CD14-positive monocyte (primary cell): Measurements from ENCODE around the gene AADACL4. TPM values are rescaled to one million over a fixed set of nuclear protein-coding genes. Genes with fewer than 3 reads are reported as not detected.
A peak's percentile ranks its signal among the peaks of the same experiment; 100 is the strongest.

ENCODE experiments used
- DNase-seq, 3 donors: peaks; one replicate each; pipeline ENCODE4 v3.0.0-alpha.2; 2011 to 2022
- H2AFZ ChIP-seq: 2 replicates; pipeline ENCODE4 v1.6.0; 2012; ENCODE audit warnings: mild to moderate bottlenecking, low read depth, low read length, inconsistent platforms; ENCODE audit not compliant: insufficient read depth, poor library complexity, severe bottlenecking
- H3K27ac ChIP-seq, 2 donors: 1 replicate in 1 of 2; 2 replicates in 1 of 2; pipeline ENCODE4 v1.5.1; 2012 to 2013; ENCODE audit warnings: low read length in 2 of 2, control low read depth in 1 of 2, inconsistent platforms in 1 of 2, low read depth in 1 of 2, mild to moderate bottlenecking in 1 of 2
- H3K27me3 ChIP-seq, 2 donors: one replicate each; pipeline versions ENCODE4 v1.6.0 to v1.6.1; 2011 to 2013; ENCODE audit warnings: low read length in 2 of 2; ENCODE audit not compliant: control insufficient read depth in 2 of 2, insufficient read depth in 2 of 2
- H3K36me3 ChIP-seq, 2 donors: replicated peaks in 1 of 2; 1 replicate in 1 of 2; 2 replicates in 1 of 2; pipeline versions ENCODE4 v1.5.1 to v1.6.1; 2012 to 2013; ENCODE audit warnings: low read length in 2 of 2, control low read depth in 1 of 2, inconsistent platforms in 1 of 2, mild to moderate bottlenecking in 1 of 2; ENCODE audit not compliant: insufficient read depth in 2 of 2, control insufficient read depth in 1 of 2
- H3K4me1 ChIP-seq, 2 donors: 1 replicate in 1 of 2; 2 replicates in 1 of 2; pipeline versions ENCODE4 v1.5.1 to v1.6.1; 2012 to 2013; ENCODE audit warnings: low read length in 2 of 2, control low read depth in 1 of 2, inconsistent platforms in 1 of 2, mild to moderate bottlenecking in 1 of 2, moderate library complexity in 1 of 2; ENCODE audit not compliant: insufficient read depth in 2 of 2, control insufficient read depth in 1 of 2
- H3K4me2 ChIP-seq: replicated peaks from 2 replicates; pipeline ENCODE3; 2012; ENCODE audit warnings: low read length, moderate library complexity, mild to moderate bottlenecking; ENCODE audit not compliant: poor library complexity, severe bottlenecking; ENCODE audit errors: extremely low read depth
- H3K4me3 ChIP-seq, 3 experiments: fragments of 200-600 bp in 1 of 3; sonication (generic) in 1 of 3; replicated peaks in 1 of 3; 1 replicate in 2 of 3; 2 replicates in 1 of 3; pipeline ENCODE4 v1.5.1; 2011 to 2013; ENCODE audit warnings: low read length in 3 of 3, mild to moderate bottlenecking in 3 of 3, control low read depth in 2 of 3, low read depth in 2 of 3, inconsistent platforms in 1 of 3, moderate library complexity in 1 of 3
- H3K79me2 ChIP-seq: 2 replicates; pipeline ENCODE4 v1.6.0; 2012; ENCODE audit warnings: mild to moderate bottlenecking, control low read depth, inconsistent platforms, low read length, moderate library complexity; ENCODE audit not compliant: insufficient read depth
- H3K9ac ChIP-seq: 2 replicates; pipeline ENCODE4 v1.6.0; 2017; ENCODE audit warnings: low read length, mild to moderate bottlenecking; ENCODE audit not compliant: insufficient read depth, poor library complexity, severe bottlenecking
- H3K9me3 ChIP-seq, 2 donors: replicated peaks in 1 of 2; 1 replicate in 1 of 2; 2 replicates in 1 of 2; pipeline versions ENCODE4 v1.5.1 to v1.6.1; 2012 to 2013; ENCODE audit warnings: low read length in 2 of 2, control low read depth in 1 of 2; ENCODE audit not compliant: control insufficient read depth in 1 of 2, insufficient read depth in 1 of 2
- H4K20me1 ChIP-seq: 2 replicates; pipeline ENCODE4 v1.6.0; 2012; ENCODE audit warnings: mild to moderate bottlenecking, low read length, control low read depth, moderate library complexity; ENCODE audit not compliant: insufficient read depth
- H3K27ac Mint-ChIP-seq, 7 donors: one replicate each; pipeline ENCODE4 v1.8.0; 2020; ENCODE audit warnings: mild to moderate bottlenecking in 7 of 7, mixed read lengths in 7 of 7, moderate library complexity in 6 of 7, inconsistent platforms in 2 of 7
- H3K27me3 Mint-ChIP-seq, 3 donors: one replicate each; pipeline ENCODE4 v1.8.0; 2021 to 2022; ENCODE audit warnings: low read depth in 3 of 3, mild to moderate bottlenecking in 3 of 3, mixed read lengths in 3 of 3, moderate library complexity in 3 of 3, inconsistent platforms in 1 of 3
- H3K36me3 Mint-ChIP-seq, 2 donors: one replicate each; pipeline ENCODE4 v1.8.0; 2020; ENCODE audit warnings: mixed read lengths in 2 of 2, inconsistent platforms in 1 of 2, mild to moderate bottlenecking in 1 of 2
- H3K4me1 Mint-ChIP-seq: one replicate; pipeline ENCODE4 v1.8.0; 2020; ENCODE audit warnings: mild to moderate bottlenecking, mixed read lengths
- H3K4me3 Mint-ChIP-seq, 2 donors: one replicate each; pipeline ENCODE4 v1.8.0; 2020; ENCODE audit warnings: mild to moderate bottlenecking in 2 of 2, mixed read lengths in 2 of 2, moderate library complexity in 1 of 2
- H3K9me3 Mint-ChIP-seq, 7 donors: one replicate each; pipeline ENCODE4 v1.8.0; 2020 to 2022; ENCODE audit warnings: mixed read lengths in 7 of 7, mild to moderate bottlenecking in 6 of 7, moderate library complexity in 6 of 7, inconsistent platforms in 2 of 7
- CTCF ChIP-seq: fragments of 200-600 bp; IDR thresholded peaks from one replicate; pipeline ENCODE4 v1.8.0; 2022; ENCODE audit warnings: antibody characterized with exemption, mild to moderate bottlenecking
- WGBS: methylation state at CpG from one replicate; pipeline ENCODE4 v1.1.5; 2013; ENCODE audit warnings: missing lambda C conversion rate; ENCODE audit not compliant: insufficient coverage; 5-methylcytosine and 5-hydroxymethylcytosine counted together
- intact Hi-C, 2 donors: fragments of 100-400 bp; cut with micrococcal nuclease; formaldehyde crosslinking; loops; one replicate each; pipeline versions ENCODE4 v1.15.0 to v1.15.1; 2023
- polyA plus RNA-seq, 3 donors: library from polyadenylated mRNA; depleted of rRNA in 1 of 3; unstranded in 2 of 3; stranded (reverse) in 1 of 3; fragments of 300-500 nt in 2 of 3; fragments of >200 nt in 1 of 3; fragmentation: Illumina TruSeq in 2 of 3; gene quantifications; 1 replicate in 2 of 3; 2 replicates in 1 of 3; pipeline ENCODE4 v1.2.3, GENCODE V29; 2012 to 2021

The AADACL4 gene
- polyA plus RNA-seq, 3 donors, result not detected

GRCh38 chr1:12629511-12629956 lies 14.4 kb upstream of the AADACL4 start:
- H3K4me1 ChIP-seq, result peaks cover 47 to 57% of the 10 kb centered on the region in 2 donors
- H3K27ac ChIP-seq, result no peak overlapping the region
- no peaks in the 10 kb centered on the region for H3K36me3 Mint-ChIP-seq
- H3K27me3 ChIP-seq, result no peaks in the 10 kb centered on the region
- no peak overlapping the region for H2AFZ ChIP-seq
- no peak for TF ChIP-seq CTCF
- peaks cover 0 to 5% (median 3%) of the 10 kb centered on the region in 3 donors for H3K27me3 Mint-ChIP-seq
- H3K79me2 ChIP-seq, result no peaks in the 10 kb centered on the region
- H3K9me3 ChIP-seq, result no peaks in the 10 kb centered on the region
- intact Hi-C loops, result loop anchor here in 1 of 2 donors (5.0 kb wide), 1 partner anchor 42 kb away; no protein-coding TSS in a partner anchor
- H3K27ac Mint-ChIP-seq, result no peak overlapping the region
- peaks cover 57% of the 10 kb centered on the region for H3K4me1 Mint-ChIP-seq
- H3K4me3 ChIP-seq, result no peak overlapping the region
- H3K36me3 ChIP-seq, result no peaks in the 10 kb centered on the region
- no peak overlapping the region for H3K4me3 Mint-ChIP-seq
- no peaks in the 10 kb centered on the region for H4K20me1 ChIP-seq
- DNase-seq, result no peak
- no peak overlapping the region for H3K9ac ChIP-seq
- 100% methylated on average over 1 of the region's 1 CpG for WGBS
- H3K9me3 Mint-ChIP-seq, result peaks cover 0 to 3% (median 0%) of the 10 kb centered on the region in 7 donors
- H3K4me2 ChIP-seq, result no peak overlapping the region

GRCh38 chr1:12629985-12630760 lies 13.7 kb upstream of the AADACL4 start:
- no peak for DNase-seq
- peak overlapping the region; percentile 63 for H3K4me2 ChIP-seq
- intact Hi-C loops, result loop anchor here in 1 of 2 donors (5.0 kb wide), 1 partner anchor 43 kb away; no protein-coding TSS in a partner anchor
- peaks cover 49 to 61% of the 10 kb centered on the region in 2 donors for H3K4me1 ChIP-seq
- peaks cover 0 to 5% (median 3%) of the 10 kb centered on the region in 3 donors for H3K27me3 Mint-ChIP-seq
- H3K27ac Mint-ChIP-seq, result peak overlapping the region in 2 of 7 donors; percentile 23 to 30
- H3K36me3 ChIP-seq, result no peaks in the 10 kb centered on the region
- peaks cover 0 to 6% (median 0%) of the 10 kb centered on the region in 7 donors for H3K9me3 Mint-ChIP-seq
- H3K27me3 ChIP-seq, result no peaks in the 10 kb centered on the region
- H3K4me3 ChIP-seq, result peak overlapping the region in 1 of 3 experiments; percentile 65
- TF ChIP-seq CTCF, result no peak
- no peaks in the 10 kb centered on the region for H4K20me1 ChIP-seq
- no peaks in the 10 kb centered on the region for H3K9me3 ChIP-seq
- peaks cover 60% of the 10 kb centered on the region for H3K4me1 Mint-ChIP-seq
- H3K27ac ChIP-seq, result peak overlapping the region in 1 of 2 donors; percentile 52
- H3K79me2 ChIP-seq, result no peaks in the 10 kb centered on the region
- H2AFZ ChIP-seq, result peak overlapping the region; percentile 66
- peak overlapping the region in 1 of 2 donors; percentile 52 for H3K4me3 Mint-ChIP-seq
- H3K9ac ChIP-seq, result peak overlapping the region; percentile 29
- WGBS, result 97% methylated on average over 13 of the region's 15 CpGs
- no peaks in the 10 kb centered on the region for H3K36me3 Mint-ChIP-seq
